ENCODE results near the gene SMAD6. TPM values are rescaled to one million over a fixed set of nuclear protein-coding genes. Genes with fewer than 3 reads are reported as not detected.

SMAD6 gene
- total and polyA plus RNA-seq, 9 of the 15 experiments (the other 6 are each of a cell fraction or from before 2014, with no cell fraction given): 0.10 to 15.5 (median 3.7) TPM

GRCh38 chr15:66658855-66659254 lies 43.2 kb upstream of the SMAD6 start (continued):
- TF ChIP-seq POLR2B (IDR thresholded peaks at IDR 0.05; ENCODE audit: low read depth, partially characterized antibody) (peak; percentile 53), PHF20 (IDR thresholded peaks at IDR 0.05; ENCODE audit: partially characterized antibody) (peak; percentile 47), DACH1 (IDR thresholded peaks at IDR 0.05; ENCODE audit: partially characterized antibody) (peak; percentile 29), EHMT2 (IDR thresholded peaks at IDR 0.05) (peak; percentile 68; the same call in 1 of the 2 replicates)

DNA sequence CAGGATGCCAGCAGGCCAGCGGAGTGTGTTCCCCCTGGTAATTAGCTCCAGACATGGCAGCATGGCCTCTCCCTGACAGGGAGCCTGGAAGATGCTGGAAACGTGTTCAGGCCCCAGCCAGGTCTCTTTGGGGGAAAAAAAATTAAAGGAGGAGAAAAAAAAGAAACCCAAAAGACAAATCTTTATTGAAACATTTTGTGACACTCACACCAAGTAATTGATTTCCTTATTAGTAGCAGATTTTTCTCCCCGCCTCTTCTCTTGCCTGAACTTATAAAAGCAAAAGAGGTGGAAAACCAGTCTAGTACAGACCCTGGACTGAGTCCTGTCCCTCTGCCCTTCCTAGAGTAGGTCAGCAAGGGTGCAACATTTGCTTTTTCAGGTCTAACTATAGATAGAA lies 42.7 kb upstream of the SMAD6 start:
- WGBS (ENCODE audit: insufficient coverage, low coverage, missing lambda C conversion rate): 93% methylated on average over 3 of the region's 3 CpGs
- Histone ChIP-seq H3K9ac (ENCODE audit: insufficient read depth in 1 of 2, low read depth in 2 of 2, low read length in 2 of 2) (0 out of 4 replicates have a peak overlapping the region, but pooled peaks of 1 of the 2 experiments have one; percentile 19), H3K9me1 (ENCODE audit: control insufficient read depth, insufficient read depth, low read length) (no peaks in the 10 kb centered on the region), H3K4me3 (no peak overlapping the region), H3K4me2 (ENCODE audit: insufficient read depth, low read length) (no peak overlapping the region), H3K9me3 (replicated peaks; ENCODE audit: control insufficient read depth, insufficient read depth, low read depth, low read length) (no peaks in the 10 kb centered on the region), H3K79me2 (ENCODE audit: control insufficient read depth, insufficient read depth, low read length) (peaks cover 80% of the 10 kb centered on the region), H2AFZ (ENCODE audit: low read depth, low read length) (no peak overlapping the region), H3K36me3 (ENCODE audit: control insufficient read depth, insufficient read depth, low read length) (peaks cover 62% of the 10 kb centered on the region), H4K20me1 (replicated peaks; ENCODE audit: control insufficient read depth, insufficient read depth, low read length) (no peaks in the 10 kb centered on the region), H3K27me3 (ENCODE audit: control insufficient read depth in 2 of 2, insufficient read depth in 2 of 2, low read length in 2 of 2) (no peaks in the 10 kb centered on the region), H3K27ac (ENCODE audit: extremely low read depth, low read depth, low read length) (peak overlapping the region; percentile 7; the same call in 1 of the 3 replicates), H3K4me1 (replicated peaks in 1 of 2; ENCODE audit: control insufficient read depth in 2 of 2, insufficient read depth in 2 of 2, low read length in 2 of 2) (peaks cover 46 to 62% of the 10 kb centered on the region in 2 experiments)
- ChIA-PET CTCF (ENCODE audit: low intra/inter-chr PET ratio) (no interaction called here), POLR2A (interaction anchor here (0.6 to 0.7 kb wide), 3 partner anchors 30 to 223 kb away, joined by 3 read pairs; no protein-coding TSS in a partner anchor)
- in situ Hi-C loops (cut with MboI) (no loop called here), intact Hi-C loops (cut with micrococcal nuclease) (no loop called here)
- ATAC-seq (no peak), DNase-seq (ENCODE audit: extremely low read depth in 1 of 4, low spot score in 3 of 4) (no peak), FAIRE-seq (no peak)
- BruUV-seq (replicated peaks): no TSS peak
- TF ChIP-seq ZNF384 (IDR thresholded peaks at IDR 0.05; ENCODE audit: low read depth, low read length) (0 out of 2 replicates have a peak, but pooled peaks have one; percentile 27), RBM15 (IDR thresholded peaks at IDR 0.05; ENCODE audit: insufficient read depth, low read length) (no peak), PHTF2 (CRISPR knock-in tag; IDR thresholded peaks at IDR 0.05) (no peak)
- TF ChIP-seq, protein P1, sequence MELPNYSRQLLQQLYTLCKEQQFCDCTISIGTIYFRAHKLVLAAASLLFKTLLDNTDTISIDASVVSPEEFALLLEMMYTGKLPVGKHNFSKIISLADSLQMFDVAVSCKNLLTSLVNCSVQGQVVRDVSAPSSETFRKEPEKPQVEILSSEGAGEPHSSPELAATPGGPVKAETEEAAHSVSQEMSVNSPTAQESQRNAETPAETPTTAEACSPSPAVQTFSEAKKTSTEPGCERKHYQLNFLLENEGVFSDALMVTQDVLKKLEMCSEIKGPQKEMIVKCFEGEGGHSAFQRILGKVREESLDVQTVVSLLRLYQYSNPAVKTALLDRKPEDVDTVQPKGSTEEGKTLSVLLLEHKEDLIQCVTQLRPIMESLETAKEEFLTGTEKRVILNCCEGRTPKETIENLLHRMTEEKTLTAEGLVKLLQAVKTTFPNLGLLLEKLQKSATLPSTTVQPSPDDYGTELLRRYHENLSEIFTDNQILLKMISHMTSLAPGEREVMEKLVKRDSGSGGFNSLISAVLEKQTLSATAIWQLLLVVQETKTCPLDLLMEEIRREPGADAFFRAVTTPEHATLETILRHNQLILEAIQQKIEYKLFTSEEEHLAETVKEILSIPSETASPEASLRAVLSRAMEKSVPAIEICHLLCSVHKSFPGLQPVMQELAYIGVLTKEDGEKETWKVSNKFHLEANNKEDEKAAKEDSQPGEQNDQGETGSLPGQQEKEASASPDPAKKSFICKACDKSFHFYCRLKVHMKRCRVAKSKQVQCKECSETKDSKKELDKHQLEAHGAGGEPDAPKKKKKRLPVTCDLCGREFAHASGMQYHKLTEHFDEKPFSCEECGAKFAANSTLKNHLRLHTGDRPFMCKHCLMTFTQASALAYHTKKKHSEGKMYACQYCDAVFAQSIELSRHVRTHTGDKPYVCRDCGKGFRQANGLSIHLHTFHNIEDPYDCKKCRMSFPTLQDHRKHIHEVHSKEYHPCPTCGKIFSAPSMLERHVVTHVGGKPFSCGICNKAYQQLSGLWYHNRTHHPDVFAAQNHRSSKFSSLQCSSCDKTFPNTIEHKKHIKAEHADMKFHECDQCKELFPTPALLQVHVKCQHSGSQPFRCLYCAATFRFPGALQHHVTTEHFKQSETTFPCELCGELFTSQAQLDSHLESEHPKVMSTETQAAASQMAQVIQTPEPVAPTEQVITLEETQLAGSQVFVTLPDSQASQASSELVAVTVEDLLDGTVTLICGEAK (IDR thresholded peaks at IDR 0.05): peak; percentile 83
- TF ChIP-seq, protein P1 (CRISPR knock-in tag; IDR thresholded peaks at IDR 0.05): peak; percentile 54; the same call in 1 of the 2 replicates

Measured in K562 (cell line).